ENCODE results near the gene MAP2K7.
"Not testable (repeated sequence)": the region's sequence is repeated elsewhere in the genome, so short reads cannot be mapped to it uniquely, and the experiment has no call there.

Gene MAP2K7

DNA sequence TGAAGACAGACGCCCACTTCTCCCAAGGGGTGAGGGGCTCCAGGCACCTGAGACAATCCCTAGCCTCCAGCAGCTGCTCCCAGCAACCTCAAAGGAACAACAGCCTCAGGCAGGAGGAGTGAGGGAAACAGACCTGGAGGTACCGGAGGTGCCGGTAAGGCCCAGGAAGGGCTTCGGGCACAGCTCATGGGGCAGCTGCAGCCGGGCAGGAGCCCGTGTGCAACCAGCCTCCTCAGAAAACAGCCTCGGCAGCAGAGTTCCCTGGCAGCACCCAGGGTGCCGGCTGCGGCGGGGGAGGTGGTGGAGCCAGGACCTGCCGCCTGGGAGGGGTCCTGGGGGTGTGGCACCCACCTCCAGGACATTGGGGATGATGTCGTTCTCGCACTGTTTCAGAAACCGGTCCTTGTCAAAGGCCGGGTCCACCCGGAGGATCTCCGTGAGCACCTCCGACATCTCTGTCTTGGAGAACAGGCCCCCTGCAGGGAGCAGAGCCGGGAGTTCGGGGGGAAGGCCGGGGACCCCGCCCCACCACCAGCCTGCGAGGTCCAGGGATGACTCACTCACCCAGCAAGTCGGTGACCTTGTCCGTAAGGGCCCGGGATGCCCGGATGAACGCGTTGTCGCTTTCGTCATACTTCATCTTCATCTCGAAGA, 28.7 kb downstream of the MAP2K7 start:
- DNase-seq = no peak

DNA sequence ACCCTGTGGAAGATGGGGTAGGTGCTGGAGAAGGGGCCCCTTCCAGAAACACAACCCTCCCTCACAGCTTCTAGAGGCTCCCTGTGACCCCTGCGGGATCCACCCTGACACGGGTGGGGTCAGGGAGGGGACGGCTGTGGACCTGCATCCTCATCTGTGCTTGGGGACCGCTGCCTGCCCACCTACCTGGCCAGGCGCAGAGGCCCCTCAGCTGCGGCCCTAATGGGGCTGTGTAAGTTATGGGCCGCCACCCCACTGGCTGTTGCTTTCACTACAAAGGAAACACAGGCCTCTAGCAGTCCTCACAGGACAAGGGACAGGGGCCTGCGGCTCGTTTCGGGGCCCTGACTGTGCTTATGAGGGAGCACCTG, 29.2 kb downstream of the MAP2K7 start:
- DNase-seq = no peak

DNA sequence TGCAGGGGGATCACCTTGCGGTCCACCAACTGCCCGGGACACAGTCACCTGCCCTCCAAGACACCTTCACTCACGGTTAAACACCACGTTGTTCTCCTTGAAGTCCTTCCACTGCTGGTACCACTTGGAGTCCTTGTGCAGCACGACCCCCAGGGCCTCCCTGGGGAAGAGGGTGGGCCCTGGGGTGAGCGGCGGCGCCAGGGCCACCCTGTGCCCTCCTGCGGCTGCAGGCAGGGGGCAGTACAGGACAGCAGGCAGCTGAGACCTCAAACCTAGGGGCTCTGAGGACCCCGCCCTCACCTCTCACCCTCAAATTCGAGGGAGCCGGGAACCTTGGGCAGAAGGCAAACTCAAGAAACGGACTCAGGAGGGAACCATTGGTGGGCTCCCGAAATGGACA, 29.7 kb downstream of the MAP2K7 start:
- DNase-seq = no peak

DNA sequence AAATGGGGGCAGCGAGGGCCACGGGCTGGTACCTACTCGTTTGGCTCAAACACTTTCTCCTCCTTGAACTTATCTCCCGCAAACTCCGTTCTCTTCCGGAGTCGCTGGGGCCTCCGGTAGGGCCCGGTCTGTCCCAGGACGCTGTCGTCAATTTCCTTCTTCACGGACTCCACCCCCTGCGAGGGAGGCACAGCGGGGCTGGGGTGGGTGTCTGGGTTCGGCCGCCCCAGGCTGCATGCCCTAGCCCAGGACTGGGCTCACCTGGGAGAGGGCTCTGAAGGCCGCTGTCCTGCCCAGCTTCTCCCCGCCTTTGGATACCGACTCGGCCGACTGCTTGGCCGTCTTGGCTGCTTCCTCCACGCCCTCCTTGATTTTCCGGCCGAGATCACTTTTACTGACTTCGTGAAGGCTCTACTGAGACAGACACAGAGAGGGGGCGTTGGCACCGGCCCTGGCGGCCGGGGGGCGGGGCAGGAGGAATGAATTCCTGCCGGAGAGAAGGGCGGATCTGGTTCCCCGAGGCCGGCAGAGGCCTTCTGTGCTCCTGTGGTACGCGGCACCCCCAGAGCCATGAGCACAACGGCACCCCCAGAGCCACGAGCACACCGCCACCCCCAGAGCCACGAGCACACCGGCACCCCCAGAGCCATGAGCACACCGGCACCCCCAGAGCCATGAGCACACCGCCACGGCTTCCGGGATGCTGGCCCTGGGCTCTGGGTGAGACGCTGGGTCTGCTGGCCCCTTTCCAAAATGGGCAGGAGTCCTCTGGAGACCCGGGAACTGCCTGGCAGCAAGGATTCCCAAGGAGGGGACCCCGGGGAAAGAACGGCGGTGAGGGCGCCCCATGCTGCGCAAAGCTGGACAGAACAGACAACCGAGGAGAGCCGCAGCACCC, 30.4 kb downstream of the MAP2K7 start:
- DNase-seq = no peak

DNA sequence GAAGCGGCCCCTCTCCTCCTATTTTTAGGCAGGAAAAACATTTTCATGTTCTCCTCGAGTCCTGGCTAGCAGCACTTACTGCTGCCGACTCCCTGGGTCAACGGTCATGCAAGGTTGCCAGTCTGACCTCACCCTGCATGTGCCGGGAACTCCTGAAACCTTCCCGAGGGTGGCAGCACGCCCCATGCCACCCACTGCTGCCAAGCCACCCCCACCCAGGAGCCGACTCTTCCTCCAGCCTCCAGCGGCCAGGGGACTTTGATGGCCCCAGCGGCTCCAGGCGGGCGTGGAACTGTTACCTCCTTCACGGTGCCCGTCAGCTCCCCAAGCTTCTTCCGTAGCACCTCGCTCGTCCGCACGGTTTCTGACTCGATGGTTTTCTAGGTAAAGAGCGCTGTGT, 31.1 kb downstream of the MAP2K7 start:
- DNase-seq = no peak

DNA sequence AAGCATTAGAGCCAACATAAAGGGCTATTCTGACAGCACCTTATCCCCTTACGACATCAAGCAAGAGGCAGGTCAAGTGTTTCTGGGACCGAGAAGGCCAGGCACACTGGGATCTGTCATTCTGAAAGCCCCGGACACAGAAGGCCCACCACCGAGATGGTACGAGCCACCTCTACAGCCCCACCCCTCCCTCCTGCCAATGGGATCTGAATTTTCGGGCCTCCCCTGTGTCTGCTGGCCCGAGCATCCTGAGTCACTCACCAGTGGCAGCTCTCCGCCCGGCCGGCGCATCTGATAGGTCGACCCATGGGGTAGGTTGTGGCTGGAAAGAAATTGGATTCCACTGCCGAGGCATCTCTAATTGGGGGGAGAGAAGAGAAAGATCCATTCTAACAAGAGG, 37.2 kb downstream of the MAP2K7 start:
- DNase-seq = no peak

DNA sequence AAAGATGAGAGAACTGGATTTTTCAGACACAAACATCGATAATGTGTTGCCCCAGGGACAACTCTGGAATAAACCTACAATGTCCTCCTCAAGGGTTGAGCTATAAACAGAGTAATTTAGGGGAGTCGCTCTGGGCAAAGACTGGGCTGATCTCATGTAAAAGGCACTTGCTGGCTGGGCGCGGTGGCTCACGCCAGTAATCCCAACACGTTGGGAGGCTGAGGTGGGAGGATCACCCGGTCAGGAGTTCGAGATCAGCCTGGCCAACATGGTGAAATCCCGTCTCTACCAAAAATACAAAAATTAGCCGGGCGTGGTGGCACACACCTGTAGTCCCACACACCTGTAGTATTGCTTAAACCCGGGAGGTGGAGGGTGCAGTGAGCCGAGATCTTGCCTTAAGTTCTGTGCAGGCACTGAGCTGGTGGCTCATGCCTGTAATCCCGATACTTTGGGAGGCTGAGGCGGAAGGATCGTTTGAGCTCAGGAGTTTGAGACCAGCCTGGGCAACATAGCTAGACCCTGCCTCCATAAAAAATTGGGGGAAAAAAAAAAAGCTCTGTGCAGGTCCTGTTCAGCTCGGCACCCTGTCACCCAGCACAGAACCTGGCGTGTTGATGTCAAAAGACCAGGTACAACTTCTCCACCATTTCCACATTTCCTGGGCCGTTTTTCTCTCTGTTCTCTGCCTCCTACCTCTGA, 38.4 kb downstream of the MAP2K7 start:
- no peak for DNase-seq

DNA sequence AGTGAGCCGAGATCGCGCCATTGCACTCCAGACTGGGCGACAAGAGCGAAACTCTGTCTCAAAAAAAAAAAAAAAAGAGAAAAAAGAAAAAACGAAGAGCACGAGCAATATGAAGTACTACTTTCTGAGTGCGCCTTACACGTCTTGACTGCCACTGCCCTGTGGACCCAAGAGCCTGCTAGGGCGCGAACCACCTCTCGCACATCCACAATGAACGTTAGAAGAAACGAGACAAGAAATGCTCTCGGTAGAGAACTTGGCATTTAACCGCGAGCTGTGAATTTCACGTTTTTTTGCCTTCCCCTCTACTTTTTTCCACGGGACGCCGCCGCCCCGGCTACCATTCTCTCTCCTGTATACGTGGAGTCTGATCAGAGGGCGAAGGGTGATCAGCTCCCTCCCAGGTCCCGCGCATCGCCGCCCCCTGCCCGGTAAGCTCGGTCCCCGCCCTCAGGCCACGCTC, 39.3 kb downstream of the MAP2K7 start:
- no peak for DNase-seq

DNA sequence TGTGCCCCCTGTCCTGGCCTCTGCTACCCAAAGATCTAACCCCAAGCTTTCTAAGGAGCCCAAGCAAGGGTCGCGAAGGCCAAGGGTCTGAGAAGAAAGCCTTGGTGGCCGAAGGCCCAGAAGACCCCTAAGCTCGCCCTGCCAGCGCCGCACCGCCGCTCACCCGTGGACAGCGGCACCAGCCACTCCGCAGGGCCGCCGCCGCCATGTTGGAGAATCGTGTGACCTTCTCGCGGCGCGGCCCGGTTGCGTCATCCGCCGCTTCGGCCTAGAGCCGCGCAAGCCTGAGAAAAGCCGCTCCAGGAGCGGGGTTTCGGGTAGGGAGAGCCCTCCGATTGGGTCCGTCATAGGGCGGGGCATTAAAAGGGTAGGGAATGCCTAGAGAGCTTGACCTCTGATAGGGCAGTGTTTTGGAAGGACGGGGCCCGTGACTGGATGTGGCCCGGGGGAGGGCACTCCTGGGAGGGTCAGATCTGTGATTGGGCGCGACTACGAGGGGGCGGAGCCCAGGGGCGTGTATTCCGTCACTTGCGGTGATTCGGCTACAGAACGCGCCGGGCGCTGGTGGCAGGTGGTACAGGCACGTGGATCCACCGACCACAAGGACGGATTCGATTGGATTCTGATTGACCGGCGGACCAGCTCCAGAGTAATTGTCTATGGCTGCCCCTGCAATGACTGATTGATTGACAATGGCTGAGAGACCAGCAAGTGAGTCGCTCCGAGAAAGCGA, 39.9 kb downstream of the MAP2K7 start, which contains the start of gene TIMM44:
Gene TIMM44 (minus strand): TSS at position 223 of the 733 bp plus-strand sequence. CDS start 15 bp downstream, at position 208.
- DNase-seq = peak; percentile 98

DNA sequence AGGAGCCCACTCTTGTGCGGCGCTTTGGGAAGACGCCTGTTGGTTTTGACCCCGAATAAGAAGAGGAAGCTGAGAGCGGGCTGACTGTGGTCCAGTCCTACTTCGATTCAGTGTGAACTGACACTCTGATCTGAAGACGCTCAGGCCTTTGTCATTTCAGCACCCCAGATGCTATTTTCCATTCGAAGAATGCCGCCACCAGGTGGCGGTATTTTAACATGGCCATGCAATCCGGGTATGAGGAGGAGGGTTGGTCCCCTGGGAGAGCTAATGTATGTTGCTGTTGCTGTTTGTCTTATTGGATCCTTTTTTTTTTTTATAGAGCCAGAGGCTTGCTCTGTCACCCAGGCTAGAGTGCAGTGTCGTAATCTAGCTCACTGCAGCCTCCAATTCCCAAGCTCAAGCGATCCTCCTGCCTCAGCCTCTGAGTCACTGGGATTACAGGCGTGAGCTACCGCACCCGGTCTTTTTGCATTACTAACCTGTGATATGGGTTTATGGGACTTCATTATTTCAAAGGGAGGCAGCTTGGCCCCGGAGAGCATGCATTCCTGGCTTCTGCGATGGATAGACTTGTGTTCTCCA, 40.6 kb downstream of the MAP2K7 start:
- DNase-seq = peak; percentile 87

DNA sequence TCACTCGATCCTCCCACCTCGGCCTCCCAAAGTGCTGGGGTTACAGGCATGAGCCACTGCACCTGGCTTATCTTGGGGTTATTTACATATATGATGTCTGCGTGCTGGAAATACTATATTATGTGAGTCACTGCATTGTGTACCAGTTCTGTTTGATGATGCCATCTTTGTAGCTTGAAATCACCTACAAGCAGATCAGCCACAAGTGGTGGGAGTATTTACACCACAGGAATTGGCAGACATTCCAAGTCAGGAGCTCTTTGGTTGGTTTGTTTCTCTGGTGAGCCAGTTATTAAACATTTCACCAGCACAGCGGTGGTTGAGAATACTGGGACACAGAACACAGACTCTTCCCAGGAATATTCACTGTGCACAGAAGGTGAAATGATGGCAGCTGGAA, 44.3 kb downstream of the MAP2K7 start:
- no peak for DNase-seq

DNA sequence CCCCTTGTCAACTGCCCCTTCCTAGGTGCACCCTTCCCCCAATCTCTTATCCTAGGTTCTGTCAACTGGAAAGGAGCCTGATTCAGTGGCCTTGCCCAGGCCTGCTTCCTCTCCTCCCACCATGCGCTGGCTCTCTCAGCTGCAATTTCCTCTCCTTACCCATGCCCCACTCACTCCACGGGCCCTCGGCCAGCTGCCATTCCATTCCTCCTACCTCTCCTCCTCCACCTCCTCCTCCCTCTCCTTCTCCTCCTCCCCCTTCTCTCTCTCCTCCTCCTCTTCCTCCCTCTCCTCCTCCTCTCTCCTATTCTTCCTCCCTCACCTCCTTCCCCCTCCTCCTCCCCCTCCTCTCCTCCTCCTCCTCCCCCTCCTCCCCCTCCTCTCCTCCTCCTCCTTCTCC, 49.4 kb downstream of the MAP2K7 start:
- no peak for DNase-seq

DNA sequence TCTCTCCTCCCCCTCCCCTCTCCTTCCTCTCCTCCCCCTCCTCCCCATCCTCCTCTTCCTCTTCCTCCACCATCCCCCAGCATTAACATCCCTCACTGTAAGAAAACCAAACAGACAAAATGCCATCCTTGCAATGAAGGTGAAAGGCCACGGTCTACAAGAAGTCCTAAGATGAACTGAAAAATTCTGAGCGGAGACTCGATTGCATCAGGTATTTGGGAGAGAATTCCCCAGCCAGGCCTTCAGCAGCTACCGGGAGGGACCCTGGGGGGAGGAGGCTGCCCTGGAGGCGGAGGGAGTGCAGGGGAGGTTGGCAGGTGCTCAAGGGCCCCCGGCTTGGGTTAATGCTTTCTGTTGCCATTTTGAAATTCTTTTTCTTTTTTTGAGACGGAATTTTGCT, 49.9 kb downstream of the MAP2K7 start:
- no peak for DNase-seq

DNA sequence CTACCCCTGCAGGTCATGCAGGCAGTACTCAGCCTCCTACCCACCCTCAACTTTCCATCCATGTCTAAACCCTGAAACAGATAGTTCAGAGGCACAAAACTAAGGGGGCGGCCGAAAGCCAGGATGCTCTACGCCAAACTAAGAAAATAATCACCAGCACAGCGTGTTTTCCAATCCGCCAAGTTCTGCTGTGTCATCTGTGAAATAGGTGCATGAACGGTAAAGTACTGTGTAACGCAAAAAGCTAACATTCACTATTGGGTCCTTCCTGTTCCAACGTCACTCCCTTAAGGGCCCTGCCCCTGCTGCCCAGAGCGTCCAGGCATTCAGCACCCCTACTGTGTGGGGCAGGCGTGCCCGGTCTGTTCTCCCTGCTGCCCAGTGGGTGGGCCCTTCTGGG, 52.0 kb downstream of the MAP2K7 start:
- no peak for DNase-seq

DNA sequence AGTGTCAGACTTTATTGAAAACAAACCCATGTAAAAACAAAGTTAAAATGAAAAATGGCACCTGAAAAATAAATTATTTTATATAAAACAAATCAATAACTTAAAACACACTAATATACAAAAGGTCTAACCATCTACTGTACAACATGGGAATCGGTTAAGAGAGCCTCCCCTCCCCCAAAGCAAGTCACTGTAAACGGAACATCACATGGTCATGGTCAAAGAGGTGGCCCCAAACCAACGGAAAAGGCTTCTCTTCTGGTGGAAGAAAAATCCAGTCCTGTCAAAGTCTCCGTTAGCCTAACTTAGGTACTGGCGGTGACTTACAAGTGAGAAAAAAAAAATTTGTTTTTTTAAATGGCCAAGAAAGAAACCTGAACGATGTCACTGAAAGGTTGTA, 55.5 kb downstream of the MAP2K7 start:
- no peak for DNase-seq

DNA sequence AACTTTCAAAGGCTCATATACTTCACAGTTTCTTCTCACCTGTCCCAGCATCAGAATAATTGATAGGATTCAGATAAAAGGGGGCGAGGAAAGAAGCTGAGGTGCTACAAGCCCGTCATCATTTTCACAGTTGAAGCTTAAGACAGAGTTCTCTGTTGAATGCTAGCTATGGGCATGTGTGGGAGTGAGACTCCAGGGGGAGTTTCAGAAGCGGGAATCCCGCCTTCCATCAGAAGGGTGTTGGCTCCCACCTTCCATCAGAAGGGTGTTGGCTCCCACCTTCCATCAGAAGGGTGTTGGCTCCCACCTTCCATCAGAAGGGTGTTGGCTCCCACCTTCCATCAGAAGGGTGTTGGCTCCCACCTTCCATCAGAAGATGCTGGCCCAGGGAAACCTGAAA, 57.4 kb downstream of the MAP2K7 start:
- not testable (repeated sequence) for DNase-seq

DNA sequence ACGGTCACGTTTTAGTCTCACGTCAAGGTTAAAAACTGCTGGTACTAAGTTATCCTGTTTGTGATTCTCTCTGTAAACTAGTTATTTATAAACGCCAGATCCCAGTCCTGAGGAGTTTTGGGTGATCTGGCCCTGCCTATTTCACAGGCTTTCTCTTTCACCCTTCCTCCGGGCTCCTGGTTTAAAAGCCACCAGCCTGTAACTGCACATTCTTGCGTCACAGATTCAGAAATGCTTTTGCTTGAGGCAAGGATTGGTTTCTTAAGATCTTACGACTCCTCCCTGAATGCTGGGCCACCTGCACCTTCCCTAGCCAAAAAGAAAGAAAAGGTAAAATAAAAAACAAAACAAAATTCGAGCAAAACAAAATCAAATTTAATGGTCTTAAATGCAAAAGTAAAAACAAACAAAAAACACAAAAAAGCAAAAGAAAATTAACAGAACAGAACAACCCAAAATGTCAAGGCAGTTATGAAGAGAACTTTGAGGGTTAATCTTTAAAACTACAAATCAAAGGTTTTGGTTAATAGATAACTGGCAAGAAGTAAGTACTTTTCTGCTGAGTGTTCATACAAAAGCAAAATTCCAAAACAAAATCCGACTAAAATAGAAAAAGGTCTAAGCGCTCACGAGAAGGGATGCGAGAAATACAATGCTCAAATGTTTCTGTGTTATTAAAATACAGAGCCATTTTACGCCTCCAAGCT, 58.4 kb downstream of the MAP2K7 start:
- DNase-seq = no peak

DNA sequence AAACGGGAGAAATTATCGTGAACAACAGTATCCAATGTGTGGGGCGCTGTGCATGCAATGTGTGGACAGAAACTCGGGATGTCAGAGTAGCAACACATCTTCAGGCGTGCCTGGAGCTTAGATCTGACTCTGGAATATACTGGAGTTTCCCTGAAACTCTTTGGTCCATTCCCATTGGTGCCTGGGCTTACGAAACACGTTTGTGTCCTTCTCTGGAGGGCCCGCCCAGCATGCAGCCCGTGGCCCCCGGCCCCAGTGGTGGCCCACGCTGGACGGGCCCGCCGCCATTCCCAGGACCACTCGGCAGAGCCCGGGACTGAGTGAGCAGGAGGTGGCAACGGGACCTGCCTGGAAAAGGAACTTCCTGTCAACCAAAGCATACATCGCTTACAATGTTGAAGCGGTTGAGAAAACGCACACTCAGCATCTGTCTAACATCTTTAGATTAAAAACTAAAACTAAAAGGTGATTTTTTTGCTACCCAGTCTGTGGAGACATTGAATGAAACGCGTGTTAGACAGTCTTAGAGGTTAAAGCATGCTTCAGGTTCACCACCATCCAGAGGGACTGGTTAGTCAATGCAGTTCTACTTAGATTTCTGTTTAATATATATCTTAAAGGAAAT, 59.1 kb downstream of the MAP2K7 start:
- DNase-seq = no peak

DNA sequence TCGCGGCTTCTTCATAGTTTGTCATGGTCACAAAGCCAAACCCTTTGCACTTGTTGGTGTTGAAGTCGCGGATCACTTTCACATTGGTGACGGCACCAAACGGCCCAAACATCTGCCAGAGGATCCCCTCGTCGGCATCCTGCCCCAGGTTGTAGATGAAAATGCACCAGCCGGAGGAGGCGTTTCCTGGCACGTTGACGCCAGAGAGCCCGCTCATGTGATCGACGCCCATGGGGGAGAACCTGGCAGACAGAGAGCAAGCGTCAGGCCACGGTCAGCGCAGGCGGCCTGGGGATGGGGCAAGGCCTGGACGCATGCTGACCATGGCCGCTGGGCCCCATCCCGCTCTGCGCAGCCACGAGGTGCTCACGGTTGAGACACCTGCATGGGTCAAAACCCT, 59.9 kb downstream of the MAP2K7 start:
- no peak for DNase-seq

Measured in DMS79 treated with DMSO at 0.1 percent for 48 hours (cell line).